ENCODE data around the gene MAG. TPM values are rescaled to one million over a fixed set of nuclear protein-coding genes. Genes with fewer than 3 reads are reported as not detected.

The MAG gene
- total RNA-seq, 1 experiment from 2014 or later, result 0.41 TPM

DNA sequence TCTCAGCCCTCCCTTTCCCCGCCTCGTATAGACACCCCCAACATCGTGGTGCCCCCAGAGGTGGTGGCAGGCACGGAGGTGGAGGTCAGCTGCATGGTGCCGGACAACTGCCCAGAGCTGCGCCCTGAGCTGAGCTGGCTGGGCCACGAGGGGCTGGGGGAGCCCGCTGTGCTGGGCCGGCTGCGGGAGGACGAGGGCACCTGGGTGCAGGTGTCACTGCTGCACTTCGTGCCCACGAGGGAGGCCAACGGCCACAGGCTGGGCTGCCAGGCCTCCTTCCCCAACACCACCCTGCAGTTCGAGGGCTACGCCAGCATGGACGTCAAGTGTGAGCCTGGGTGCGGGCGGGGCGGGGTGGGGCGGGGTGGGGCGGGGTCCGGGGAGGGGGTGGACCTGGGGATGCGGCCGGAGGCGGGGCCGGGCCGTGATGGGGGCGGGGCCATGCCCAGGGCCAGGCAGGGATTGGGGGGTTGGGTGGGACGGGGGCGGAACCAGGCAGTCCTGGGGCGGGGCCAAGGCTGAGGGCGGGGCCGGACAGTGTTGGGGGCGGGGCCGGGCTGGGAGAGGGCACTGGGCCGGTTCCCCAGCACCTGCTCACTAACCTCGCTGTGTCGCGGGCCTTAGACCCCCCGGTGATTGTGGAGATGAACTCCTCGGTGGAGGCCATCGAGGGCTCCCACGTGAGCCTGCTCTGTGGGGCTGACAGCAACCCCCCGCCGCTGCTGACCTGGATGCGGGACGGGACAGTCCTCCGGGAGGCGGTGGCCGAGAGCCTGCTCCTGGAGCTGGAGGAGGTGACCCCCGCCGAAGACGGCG lies 7.8 kb downstream of the MAG start:
- Histone ChIP-seq H3K36me3 (ENCODE audit: control insufficient read depth, insufficient read depth, low read length) (no peaks in the 10 kb centered on the region), H3K4me3 (ENCODE audit: low read depth, low read length) (no peak overlapping the region), H3K9me3 (no peaks in the 10 kb centered on the region), H3K4me1 (no peaks in the 10 kb centered on the region), H3K27me3 (replicated peaks; ENCODE audit: control insufficient read depth, insufficient read depth, low read length) (no peaks in the 10 kb centered on the region)
- CTCF ChIA-PET, result no interaction called here
- Mint-ChIP-seq H3K9me3 (ENCODE audit: unreplicated experiment) (no peaks in the 10 kb centered on the region), H3K4me1 (ENCODE audit: low read depth, unreplicated experiment) (no peaks in the 10 kb centered on the region), H3K4me3 (ENCODE audit: unreplicated experiment) (no peak overlapping the region), H3K27ac (ENCODE audit: unreplicated experiment) (no peak overlapping the region), H3K27me3 (ENCODE audit: insufficient read depth, unreplicated experiment) (no peaks in the 10 kb centered on the region), H3K36me3 (ENCODE audit: insufficient read depth, unreplicated experiment) (no peaks in the 10 kb centered on the region)
- DNase-seq, result no peak
- TF ChIP-seq, protein P1, sequence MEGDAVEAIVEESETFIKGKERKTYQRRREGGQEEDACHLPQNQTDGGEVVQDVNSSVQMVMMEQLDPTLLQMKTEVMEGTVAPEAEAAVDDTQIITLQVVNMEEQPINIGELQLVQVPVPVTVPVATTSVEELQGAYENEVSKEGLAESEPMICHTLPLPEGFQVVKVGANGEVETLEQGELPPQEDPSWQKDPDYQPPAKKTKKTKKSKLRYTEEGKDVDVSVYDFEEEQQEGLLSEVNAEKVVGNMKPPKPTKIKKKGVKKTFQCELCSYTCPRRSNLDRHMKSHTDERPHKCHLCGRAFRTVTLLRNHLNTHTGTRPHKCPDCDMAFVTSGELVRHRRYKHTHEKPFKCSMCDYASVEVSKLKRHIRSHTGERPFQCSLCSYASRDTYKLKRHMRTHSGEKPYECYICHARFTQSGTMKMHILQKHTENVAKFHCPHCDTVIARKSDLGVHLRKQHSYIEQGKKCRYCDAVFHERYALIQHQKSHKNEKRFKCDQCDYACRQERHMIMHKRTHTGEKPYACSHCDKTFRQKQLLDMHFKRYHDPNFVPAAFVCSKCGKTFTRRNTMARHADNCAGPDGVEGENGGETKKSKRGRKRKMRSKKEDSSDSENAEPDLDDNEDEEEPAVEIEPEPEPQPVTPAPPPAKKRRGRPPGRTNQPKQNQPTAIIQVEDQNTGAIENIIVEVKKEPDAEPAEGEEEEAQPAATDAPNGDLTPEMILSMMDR (IDR thresholded peaks at IDR 0.05; ENCODE audit: insufficient read depth in 1 of 2, low read depth in 1 of 2, low read length in 1 of 2, severe bottlenecking in 1 of 2, unreplicated experiment in 1 of 2), result no peak
- intact Hi-C loops (cut with micrococcal nuclease; ENCODE audit: unreplicated experiment), result no loop called here
- POLR2A ChIA-PET, result no interaction called here
- BruUV-seq (replicated peaks), result no TSS peak

DNA sequence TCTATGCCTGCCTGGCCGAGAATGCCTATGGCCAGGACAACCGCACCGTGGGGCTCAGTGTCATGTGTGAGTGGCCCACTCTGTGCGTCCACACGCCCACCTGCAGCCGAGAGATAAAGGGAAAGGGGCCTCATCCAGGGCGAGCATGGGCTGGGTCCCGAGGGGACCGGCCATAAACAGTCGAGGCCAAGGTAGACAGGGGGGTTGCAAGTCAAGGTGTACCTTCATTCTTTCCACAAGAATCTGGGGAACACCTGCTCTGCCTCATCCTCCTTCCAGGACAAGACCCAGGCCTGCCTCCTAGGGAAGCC lies 8.3 kb downstream of the MAG start:
- ChIA-PET POLR2A (no interaction called here), CTCF (no interaction called here)
- Mint-ChIP-seq H3K9me3 (ENCODE audit: unreplicated experiment) (no peaks in the 10 kb centered on the region), H3K4me3 (ENCODE audit: unreplicated experiment) (no peak overlapping the region), H3K4me1 (ENCODE audit: low read depth, unreplicated experiment) (no peaks in the 10 kb centered on the region), H3K36me3 (ENCODE audit: insufficient read depth, unreplicated experiment) (no peaks in the 10 kb centered on the region), H3K27ac (ENCODE audit: unreplicated experiment) (no peak overlapping the region), H3K27me3 (ENCODE audit: insufficient read depth, unreplicated experiment) (no peaks in the 10 kb centered on the region)
- BruUV-seq (replicated peaks), result no TSS peak
- TF ChIP-seq, protein P1 (IDR thresholded peaks at IDR 0.05; ENCODE audit: insufficient read depth in 1 of 2, low read depth in 1 of 2, low read length in 1 of 2, severe bottlenecking in 1 of 2, unreplicated experiment in 1 of 2), result no peak
- Histone ChIP-seq H3K36me3 (ENCODE audit: control insufficient read depth, insufficient read depth, low read length) (no peaks in the 10 kb centered on the region), H3K4me1 (no peaks in the 10 kb centered on the region), H3K4me3 (ENCODE audit: low read depth, low read length) (no peak overlapping the region), H3K27me3 (replicated peaks; ENCODE audit: control insufficient read depth, insufficient read depth, low read length) (no peaks in the 10 kb centered on the region), H3K9me3 (no peaks in the 10 kb centered on the region)
- DNase-seq, result no peak
- intact Hi-C loops (cut with micrococcal nuclease; ENCODE audit: unreplicated experiment), result no loop called here

- H3K4me1 ChIP-seq, result peaks cover 3% of the 10 kb centered on the region; the same call in 1 of the 2 replicates
- TF ChIP-seq, protein P1 (IDR thresholded peaks at IDR 0.05; ENCODE audit: insufficient read depth in 1 of 2, low read depth in 1 of 2, low read length in 1 of 2, severe bottlenecking in 1 of 2, unreplicated experiment in 1 of 2), result no peak
- intact Hi-C loops (cut with micrococcal nuclease; ENCODE audit: unreplicated experiment), result no loop called here
- H3K36me3 ChIP-seq (ENCODE audit: control insufficient read depth, insufficient read depth, low read length), result no peaks in the 10 kb centered on the region
- H3K27ac Mint-ChIP-seq (ENCODE audit: unreplicated experiment), result no peak overlapping the region
- CTCF ChIA-PET, result no interaction called here
- POLR2A ChIA-PET, result no interaction called here
- H3K36me3 Mint-ChIP-seq (ENCODE audit: insufficient read depth, unreplicated experiment), result no peaks in the 10 kb centered on the region
- H3K4me3 Mint-ChIP-seq (ENCODE audit: unreplicated experiment), result no peak overlapping the region
- no peaks in the 10 kb centered on the region for H3K9me3 ChIP-seq
- no peaks in the 10 kb centered on the region for H3K27me3 Mint-ChIP-seq (ENCODE audit: insufficient read depth, unreplicated experiment)
- no TSS peak for BruUV-seq (replicated peaks)
- H3K4me1 Mint-ChIP-seq (ENCODE audit: low read depth, unreplicated experiment), result no peaks in the 10 kb centered on the region
- H3K9me3 Mint-ChIP-seq (ENCODE audit: unreplicated experiment), result no peaks in the 10 kb centered on the region
- no peaks in the 10 kb centered on the region for H3K27me3 ChIP-seq (replicated peaks; ENCODE audit: control insufficient read depth, insufficient read depth, low read length)
- no peak for DNase-seq
- H3K4me3 ChIP-seq (ENCODE audit: low read depth, low read length), result no peak overlapping the region
Measured at GRCh38 chr19:35301961-35302360, 10.0 kb downstream of the MAG start.
